ENCODE results near the gene NUP107. TPM values are rescaled to one million over a fixed set of nuclear protein-coding genes. Genes with fewer than 3 reads are reported as not detected.
A peak's percentile ranks its signal among the peaks of the same experiment; 100 is the strongest.

NUP107 gene
- total RNA-seq, 2 donors from 2014 or later = 31.3 to 56.6 TPM

DNA sequence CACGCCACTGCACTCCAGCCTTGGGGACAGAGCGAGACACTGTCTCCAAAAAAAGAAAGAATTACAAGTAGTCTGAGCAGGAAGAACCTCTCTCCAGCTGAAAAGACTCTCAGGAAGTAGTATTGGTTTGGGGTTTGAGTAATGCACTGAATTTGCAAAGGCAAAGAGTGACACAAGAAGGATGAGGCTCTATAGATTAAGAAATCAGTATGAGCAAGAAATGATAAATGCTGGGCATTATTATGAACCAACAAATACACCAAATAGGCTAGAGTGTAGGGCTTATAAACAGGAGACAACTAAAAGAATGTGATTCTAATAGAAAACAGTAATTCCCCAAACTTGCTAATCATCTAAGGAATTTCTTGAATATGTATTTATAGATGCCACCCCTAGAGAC, 56.6 kb downstream of the NUP107 start:
- no peaks in the 10 kb centered on the region for H3K36me3 ChIP-seq

DNA sequence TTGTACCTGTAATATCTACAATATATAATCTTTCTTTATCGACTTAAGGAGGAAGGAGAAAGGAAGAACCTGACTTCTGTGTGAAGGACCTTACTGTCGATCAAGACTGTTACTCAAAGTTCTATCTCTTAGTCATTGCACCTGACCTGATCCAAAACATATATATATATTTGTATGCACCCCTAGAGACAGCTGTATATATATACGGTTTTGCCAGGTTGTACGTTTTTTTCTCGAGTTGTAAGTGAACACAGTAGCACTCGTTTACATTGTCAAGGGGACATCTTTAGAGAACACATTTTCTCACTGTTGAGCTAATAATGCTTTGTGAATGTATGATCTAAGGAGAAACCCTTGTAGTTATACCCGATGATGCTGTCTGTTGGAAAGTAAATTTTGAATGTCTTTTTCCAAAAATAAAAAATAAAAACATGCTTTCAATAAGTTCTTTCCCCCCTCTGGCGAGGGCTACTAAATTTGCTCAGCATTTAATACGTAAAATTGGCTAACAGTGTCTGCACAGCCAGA, 58.7 kb downstream of the NUP107 start:
- no peaks in the 10 kb centered on the region for H3K9me3 ChIP-seq
- intact Hi-C loops (cut with DNase I) = loop anchor here (10.0 kb wide), 1 partner anchor 59 kb away; the partner anchor contains the start of gene MDM2
- H3K4me1 ChIP-seq = peaks cover 6% of the 10 kb centered on the region
- H3K27me3 ChIP-seq = no peaks in the 10 kb centered on the region
- peak overlapping the region; percentile 76 for H3K27ac ChIP-seq
- peak overlapping the region; percentile 64 to 91 for H3K9ac ChIP-seq (ENCODE audit: low read depth in 2 of 2, low read length in 2 of 2)
- H3K4me3 ChIP-seq = peak overlapping the region; percentile 85
- DNase-seq = no peak
- H3K36me3 ChIP-seq = no peaks in the 10 kb centered on the region
- TF ChIP-seq, protein P1, sequence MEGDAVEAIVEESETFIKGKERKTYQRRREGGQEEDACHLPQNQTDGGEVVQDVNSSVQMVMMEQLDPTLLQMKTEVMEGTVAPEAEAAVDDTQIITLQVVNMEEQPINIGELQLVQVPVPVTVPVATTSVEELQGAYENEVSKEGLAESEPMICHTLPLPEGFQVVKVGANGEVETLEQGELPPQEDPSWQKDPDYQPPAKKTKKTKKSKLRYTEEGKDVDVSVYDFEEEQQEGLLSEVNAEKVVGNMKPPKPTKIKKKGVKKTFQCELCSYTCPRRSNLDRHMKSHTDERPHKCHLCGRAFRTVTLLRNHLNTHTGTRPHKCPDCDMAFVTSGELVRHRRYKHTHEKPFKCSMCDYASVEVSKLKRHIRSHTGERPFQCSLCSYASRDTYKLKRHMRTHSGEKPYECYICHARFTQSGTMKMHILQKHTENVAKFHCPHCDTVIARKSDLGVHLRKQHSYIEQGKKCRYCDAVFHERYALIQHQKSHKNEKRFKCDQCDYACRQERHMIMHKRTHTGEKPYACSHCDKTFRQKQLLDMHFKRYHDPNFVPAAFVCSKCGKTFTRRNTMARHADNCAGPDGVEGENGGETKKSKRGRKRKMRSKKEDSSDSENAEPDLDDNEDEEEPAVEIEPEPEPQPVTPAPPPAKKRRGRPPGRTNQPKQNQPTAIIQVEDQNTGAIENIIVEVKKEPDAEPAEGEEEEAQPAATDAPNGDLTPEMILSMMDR (IDR thresholded peaks at IDR 0.05) = no peak

More for the DNA sequence above, 56.6 kb downstream of the NUP107 start:
- Histone ChIP-seq H3K27me3 (no peaks in the 10 kb centered on the region), H3K9me3 (no peaks in the 10 kb centered on the region), H3K4me3 (no peak overlapping the region), H3K4me1 (peaks cover 6% of the 10 kb centered on the region), H3K9ac (ENCODE audit: low read depth in 2 of 2, low read length in 2 of 2) (no peak overlapping the region), H3K27ac (no peak overlapping the region)
- intact Hi-C loops (cut with DNase I) = loop anchor here (10.0 kb wide), 1 partner anchor 61 kb away; the partner anchor contains the start of gene MDM2
- no peak for DNase-seq
- TF ChIP-seq, protein P1 (IDR thresholded peaks at IDR 0.05) = no peak

DNA sequence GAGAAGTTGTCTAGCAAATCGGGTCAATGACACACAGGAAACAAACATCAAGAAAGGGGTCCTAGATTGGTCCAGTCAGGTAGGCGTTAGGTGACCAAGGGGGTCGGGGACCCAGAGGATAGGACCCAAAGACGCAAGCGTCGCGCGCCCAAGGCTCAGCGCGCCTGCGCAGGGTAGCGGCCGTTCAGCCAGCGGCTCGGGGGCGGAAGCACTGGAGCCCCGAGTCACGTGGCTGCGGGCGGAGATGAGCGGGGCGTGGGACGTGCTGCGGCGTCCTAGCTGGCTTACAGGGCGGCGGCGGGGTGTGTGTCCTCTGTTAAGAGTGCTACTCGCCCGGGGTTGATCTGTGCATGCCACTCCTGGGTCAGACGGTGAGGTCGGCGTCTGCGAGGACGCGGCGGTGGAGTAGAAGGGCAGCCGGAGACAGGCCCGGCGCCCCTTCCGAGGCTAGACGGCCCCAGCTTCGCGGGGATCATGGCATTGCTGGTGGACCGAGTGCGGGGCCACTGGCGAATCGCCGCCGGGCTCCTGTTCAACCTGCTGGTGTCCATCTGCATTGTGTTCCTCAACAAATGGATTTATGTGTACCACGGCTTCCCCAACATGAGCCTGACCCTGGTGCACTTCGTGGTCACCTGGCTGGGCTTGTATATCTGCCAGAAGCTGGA, 59.3 kb downstream of the NUP107 start, which contains the start of gene SLC35E3:
Gene SLC35E3, plus strand, starts transcription at position 273 of the 668 bp plus-strand sequence. Its CDS starts 202 bp downstream, at position 475.
- peak; percentile 96 for DNase-seq
- peak within 1 kb of the TSS; percentile 76 for H3K27ac ChIP-seq
- H3K9ac ChIP-seq (ENCODE audit: low read depth in 2 of 2, low read length in 2 of 2) = peak within 1 kb of the TSS; percentile 91 to 92
- no peaks in the 10 kb centered on the region for H3K27me3 ChIP-seq
- H3K4me1 ChIP-seq = peaks cover 6% of the 10 kb centered on the region
- H3K9me3 ChIP-seq = no peaks in the 10 kb centered on the region
- TF ChIP-seq, protein P1 (IDR thresholded peaks at IDR 0.05) = no peak
- no peaks in the 10 kb centered on the region for H3K36me3 ChIP-seq
- peak within 1 kb of the TSS; percentile 85 for H3K4me3 ChIP-seq
- intact Hi-C loops (cut with DNase I) = loop anchor here (10.0 kb wide), 1 partner anchor 59 kb away; the partner anchor contains the start of gene MDM2

DNA sequence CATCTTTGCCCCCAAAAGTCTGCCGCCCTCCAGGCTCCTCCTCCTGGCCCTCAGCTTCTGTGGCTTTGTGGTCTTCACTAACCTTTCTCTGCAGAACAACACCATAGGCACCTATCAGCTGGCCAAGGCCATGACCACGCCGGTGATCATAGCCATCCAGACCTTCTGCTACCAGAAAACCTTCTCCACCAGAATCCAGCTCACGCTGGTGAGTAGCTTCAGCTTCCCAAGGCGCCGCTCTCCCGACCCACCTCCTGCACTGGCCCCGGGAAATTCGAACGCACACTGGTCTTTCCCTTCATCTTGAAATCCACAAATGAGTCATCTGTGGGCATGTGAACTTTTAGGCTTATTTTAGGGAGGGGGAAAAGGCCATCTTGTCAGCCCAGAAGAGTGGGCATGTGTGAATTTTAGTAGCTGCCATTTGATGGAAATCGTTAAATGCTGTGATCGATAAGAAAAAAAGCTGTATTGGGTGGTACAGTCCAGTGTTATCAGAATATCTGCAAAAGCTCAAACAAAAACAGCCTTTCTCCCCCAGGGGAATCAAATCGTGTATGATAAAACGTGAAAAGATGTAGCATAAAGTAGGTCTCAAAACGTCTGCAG, 59.9 kb downstream of the NUP107 start:
- Histone ChIP-seq H3K27ac (peak overlapping the region; percentile 76), H3K9me3 (no peaks in the 10 kb centered on the region), H3K9ac (ENCODE audit: low read depth in 2 of 2, low read length in 2 of 2) (peak overlapping the region; percentile 91 to 92), H3K27me3 (no peaks in the 10 kb centered on the region), H3K4me1 (peaks cover 6% of the 10 kb centered on the region), H3K4me3 (peak overlapping the region; percentile 85), H3K36me3 (no peaks in the 10 kb centered on the region)
- intact Hi-C loops (cut with DNase I) = loop anchor here (10.0 kb wide), 1 partner anchor 58 kb away; the partner anchor contains the start of gene MDM2
- TF ChIP-seq, protein P1 (IDR thresholded peaks at IDR 0.05) = no peak
- peak; percentile 71 for DNase-seq

DNA sequence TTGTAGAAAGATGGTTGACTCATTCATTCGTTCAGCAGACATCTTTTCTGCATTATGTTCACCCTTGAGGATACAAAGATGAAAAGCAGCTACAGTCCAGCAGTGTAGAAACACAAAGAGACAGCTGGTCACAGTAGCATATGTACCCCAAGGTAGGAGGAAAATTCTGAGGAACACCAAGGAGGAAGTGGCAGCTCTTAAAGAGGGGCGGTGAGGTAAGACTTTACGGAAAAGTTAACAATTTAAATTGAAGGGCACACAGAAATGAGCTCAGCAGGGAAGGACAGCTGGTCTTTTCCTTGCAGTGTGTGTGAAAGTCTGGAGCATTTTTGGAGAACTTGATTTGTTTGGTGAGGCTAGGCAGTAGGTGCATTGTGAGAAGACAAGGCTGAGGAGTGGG, 62.7 kb downstream of the NUP107 start:
- Histone ChIP-seq H3K4me1 (peaks cover 6% of the 10 kb centered on the region), H3K27me3 (no peaks in the 10 kb centered on the region), H3K9ac (ENCODE audit: low read depth in 2 of 2, low read length in 2 of 2) (no peak overlapping the region), H3K4me3 (no peak overlapping the region), H3K9me3 (no peaks in the 10 kb centered on the region), H3K36me3 (no peaks in the 10 kb centered on the region), H3K27ac (no peak overlapping the region)
- TF ChIP-seq, protein P1 (IDR thresholded peaks at IDR 0.05) = no peak
- no peak for DNase-seq
- intact Hi-C loops (cut with DNase I) = loop anchor here (10.0 kb wide), 1 partner anchor 55 kb away; the partner anchor contains the start of gene MDM2

Measured in colonic mucosa (tissue), 4 donors.